GM18951 (cell line): Measurements from ENCODE around the gene GMDS.

Source experiments
- POLR2A ChIP-seq: IDR thresholded peaks from 4 replicates; pipeline ENCODE4 v1.6.1; 2011; ENCODE audit warnings: mild to moderate bottlenecking; ENCODE audit not compliant: insufficient read length, insufficient read depth; ENCODE audit errors: extremely low read depth
- in situ Hi-C: fragments of 300-500 bp; cut with MboI; formaldehyde crosslinking; loops from one replicate; pipeline ENCODE4 v1.12.0; 2022; ENCODE audit warnings: low sequenced_read_pairs, mixed read lengths, inconsistent platforms; ENCODE audit not compliant: unreplicated experiment

The GMDS gene

GRCh38 chr6:2099870-2100269 lies 145.5 kb downstream of the GMDS start:
- TF ChIP-seq POLR2A, result no peak
- in situ Hi-C loops, result loop anchor here (10.0 kb wide), 1 partner anchor 495 kb away; the partner anchor contains the start of gene FOXC1

- no peak for TF ChIP-seq POLR2A
- in situ Hi-C loops, result no loop called here
These were observed 147.9 kb downstream of the GMDS start for GRCh38 chr6:2097464-2097863.

GRCh38 chr6:2094642-2095041 lies 150.8 kb downstream of the GMDS start:
- no peak for TF ChIP-seq POLR2A
- in situ Hi-C loops, result no loop called here

GRCh38 chr6:2086326-2086965 lies 159.0 kb downstream of the GMDS start:
- TF ChIP-seq POLR2A, result no peak
- in situ Hi-C loops, result no loop called here

- no peak for TF ChIP-seq POLR2A
- in situ Hi-C loops, result no loop called here
These were observed 159.7 kb downstream of the GMDS start for GRCh38 chr6:2085657-2086056.

- in situ Hi-C loops, result no loop called here
- TF ChIP-seq POLR2A, result no peak
These were observed 164.0 kb downstream of the GMDS start for GRCh38 chr6:2081155-2082138.

GRCh38 chr6:2078888-2079287 lies 166.5 kb downstream of the GMDS start:
- TF ChIP-seq POLR2A, result no peak
- in situ Hi-C loops, result no loop called here

- in situ Hi-C loops, result no loop called here
- no peak for TF ChIP-seq POLR2A
These were observed 167.6 kb downstream of the GMDS start for GRCh38 chr6:2077826-2078225.

- in situ Hi-C loops, result no loop called here
- TF ChIP-seq POLR2A, result no peak
These were observed 171.9 kb downstream of the GMDS start for GRCh38 chr6:2073476-2073875.

GRCh38 chr6:2072453-2072852 lies 173.0 kb downstream of the GMDS start:
- no peak for TF ChIP-seq POLR2A
- in situ Hi-C loops, result no loop called here

- in situ Hi-C loops, result no loop called here
- TF ChIP-seq POLR2A, result no peak
These were observed 181.9 kb downstream of the GMDS start for GRCh38 chr6:2063547-2063946.

GRCh38 chr6:2061880-2062279 lies 183.5 kb downstream of the GMDS start:
- in situ Hi-C loops, result no loop called here
- no peak for TF ChIP-seq POLR2A

GRCh38 chr6:2055911-2056310 lies 189.5 kb downstream of the GMDS start:
- no peak for TF ChIP-seq POLR2A
- in situ Hi-C loops, result no loop called here

- in situ Hi-C loops, result no loop called here
- no peak for TF ChIP-seq POLR2A
These were observed 190.3 kb downstream of the GMDS start for GRCh38 chr6:2055143-2055542.
